HEK293 (cell line): ENCODE data around the gene BDKRB2.

Experiments
- CTCF ChIA-PET: fragments of 350-600 bp; formaldehyde crosslinking; extraction: SDS; loops from one replicate; lab custom pipeline; 2021; ENCODE audit warnings: antibody characterized with exemption; lab: Yijun Ruan, JAX
- POLR2A ChIA-PET: fragments of 300-600 bp; formaldehyde crosslinking; extraction: SDS; loops from one replicate; lab custom pipeline; 2020; ENCODE audit warnings: antibody characterized with exemption, inconsistent platforms; lab: Yijun Ruan, JAX
- H3K27ac ChIP-seq: fragments of 200-500 bp; sonication (Bioruptor generic); 2 replicates; pipeline ENCODE4 v1.5.1; 2014; ENCODE audit warnings: low read depth, low read length, control low read depth, inconsistent platforms; ENCODE audit errors: extremely low read depth
- H3K36me3 ChIP-seq, 2 experiments: fragments of 200-500 bp in 1 of 2; sonication (Bioruptor generic) in 1 of 2; 1 replicate in 1 of 2; 2 replicates in 1 of 2; pipeline ENCODE4 v1.5.1; 2014 to 2017; ENCODE audit warnings: inconsistent platforms in 2 of 2, low read length in 2 of 2; ENCODE audit not compliant: control insufficient read depth in 2 of 2, insufficient read depth in 1 of 2
- H3K4me1 ChIP-seq: fragments of 200-500 bp; sonication (Bioruptor generic); 2 replicates; pipeline ENCODE4 v1.5.1; 2014; ENCODE audit warnings: mild to moderate bottlenecking, low read length, inconsistent platforms; ENCODE audit not compliant: control insufficient read depth, insufficient read depth
- H3K4me3 ChIP-seq: 2 replicates; pipeline ENCODE4 v1.5.1; 2011; ENCODE audit warnings: low read depth, mild to moderate bottlenecking, control low read depth, low read length, moderate library complexity
- H3K9me3 ChIP-seq: fragments of 200-500 bp; sonication (Bioruptor generic); 2 replicates; pipeline ENCODE4 v1.5.1; 2014; ENCODE audit warnings: low read depth, low read length, inconsistent platforms; ENCODE audit not compliant: control insufficient read depth, insufficient read depth
- BCL11A ChIP-seq: fragments of 450-650 bp; formaldehyde crosslinking; IDR thresholded peaks from 2 replicates; pipeline ENCODE4 v1.5.1; 2016; ENCODE audit warnings: low read depth, missing biosample characterization, missing genetic modification characterization
- BCL11B ChIP-seq: fragments of 450-650 bp; formaldehyde crosslinking; IDR thresholded peaks from 2 replicates; pipeline ENCODE4 v1.5.1; 2016; ENCODE audit warnings: low read depth, missing biosample characterization, missing genetic modification characterization
- EGR2 ChIP-seq: fragments of 450-650 bp; formaldehyde crosslinking; IDR thresholded peaks from 2 replicates; pipeline ENCODE4 v1.5.1; 2016; ENCODE audit warnings: low read depth, missing biosample characterization, missing genetic modification characterization
- HIC1 ChIP-seq: fragments of 450-650 bp; formaldehyde crosslinking; IDR thresholded peaks from 2 replicates; pipeline ENCODE4 v1.5.1; 2016; ENCODE audit warnings: missing biosample characterization, missing genetic modification characterization
- KLF7 ChIP-seq: fragments of 450-650 bp; formaldehyde crosslinking; IDR thresholded peaks from 2 replicates; pipeline ENCODE4 v1.5.1; 2016; ENCODE audit warnings: missing biosample characterization, missing genetic modification characterization, borderline replicate concordance
- YY2 ChIP-seq: fragments of 450-650 bp; formaldehyde crosslinking; IDR thresholded peaks from 2 replicates; pipeline ENCODE4 v1.5.1; 2016; ENCODE audit warnings: missing biosample characterization, missing genetic modification characterization
- ZFHX2 ChIP-seq: fragments of 450-650 bp; formaldehyde crosslinking; conservative IDR thresholded peaks from 2 replicates; pipeline ENCODE4 v1.5.1; 2016; ENCODE audit warnings: missing biosample characterization, missing genetic modification characterization
- ZNF248 ChIP-seq: fragments of 450-650 bp; formaldehyde crosslinking; IDR thresholded peaks from 2 replicates; pipeline ENCODE4 v1.5.1; 2017; ENCODE audit warnings: missing biosample characterization, missing genetic modification characterization
- ZNF341 ChIP-seq: fragments of 450-650 bp; formaldehyde crosslinking; IDR thresholded peaks from 2 replicates; pipeline ENCODE4; 2016; ENCODE audit warnings: low read depth, missing biosample characterization, missing genetic modification characterization
- ZNF366 ChIP-seq: fragments of 450-650 bp; formaldehyde crosslinking; conservative IDR thresholded peaks from 2 replicates; pipeline ENCODE4 v1.5.1; 2016; ENCODE audit warnings: missing biosample characterization, missing genetic modification characterization
- ZNF561 ChIP-seq: fragments of 450-650 bp; IDR thresholded peaks from 2 replicates; pipeline ENCODE4 v1.5.1; 2018; ENCODE audit warnings: missing biosample characterization, missing genetic modification characterization, borderline replicate concordance
- ZNF580 ChIP-seq: fragments of 450-650 bp; formaldehyde crosslinking; IDR thresholded peaks from 2 replicates; pipeline ENCODE4 v1.5.1; 2016; ENCODE audit warnings: missing biosample characterization, missing genetic modification characterization
- ZNF664 ChIP-seq: fragments of 450-650 bp; formaldehyde crosslinking; IDR thresholded peaks from 2 replicates; pipeline ENCODE4 v1.5.1; 2016; ENCODE audit warnings: missing biosample characterization, missing genetic modification characterization
- TF ChIP-seq, protein P1 (sequence below): fragments of 450-650 bp; formaldehyde crosslinking; IDR thresholded peaks from 2 replicates; pipeline ENCODE4 v1.5.1; 2016; ENCODE audit warnings: missing biosample characterization, missing genetic modification characterization
- TF ChIP-seq, protein P2 (sequence below): fragments of 450-650 bp; formaldehyde crosslinking; IDR thresholded peaks from 2 replicates; pipeline ENCODE4 v1.5.1; 2016; ENCODE audit warnings: missing biosample characterization, missing genetic modification characterization
- TF ChIP-seq, protein P3 (sequence below): fragments of 450-650 bp; formaldehyde crosslinking; IDR thresholded peaks from 2 replicates; pipeline ENCODE4 v1.5.1; 2017; ENCODE audit warnings: missing biosample characterization, missing genetic modification characterization

BDKRB2 gene

GRCh38 chr14:96201965-96202364 lies 2.7 kb upstream of the BDKRB2 start:
- ChIA-PET CTCF (no interaction called here), POLR2A (no interaction called here)
- Histone ChIP-seq H3K4me1 (no peaks in the 10 kb centered on the region; the same call in 1 of the 2 replicates), H3K36me3 (no peaks in the 10 kb centered on the region), H3K27ac (no peak overlapping the region), H3K4me3 (no peak overlapping the region), H3K9me3 (no peaks in the 10 kb centered on the region)
- TF ChIP-seq, protein P1, sequence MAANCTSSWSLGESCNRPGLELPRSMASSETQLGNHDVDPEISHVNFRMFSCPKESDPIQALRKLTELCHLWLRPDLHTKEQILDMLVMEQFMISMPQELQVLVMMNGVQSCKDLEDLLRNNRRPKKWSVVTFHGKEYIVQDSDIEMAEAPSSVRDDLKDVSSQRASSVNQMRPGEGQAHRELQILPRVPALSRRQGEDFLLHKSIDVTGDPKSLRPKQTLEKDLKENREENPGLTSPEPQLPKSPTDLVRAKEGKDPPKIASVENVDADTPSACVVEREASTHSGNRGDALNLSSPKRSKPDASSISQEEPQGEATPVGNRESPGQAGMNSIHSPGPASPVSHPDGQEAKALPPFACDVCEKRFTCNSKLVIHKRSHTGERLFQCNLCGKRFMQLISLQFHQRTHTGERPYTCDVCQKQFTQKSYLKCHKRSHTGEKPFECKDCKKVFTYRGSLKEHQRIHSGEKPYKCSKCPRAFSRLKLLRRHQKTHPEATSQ (tag by site-specific recombination): no peak
- TF ChIP-seq ZNF341: peak; percentile 46; the same call in 1 of the 2 replicates

- TF ChIP-seq ZNF366 (tag by site-specific recombination): peak; percentile 57
- TF ChIP-seq EGR2: peak; percentile 91
- peak; percentile 93 for TF ChIP-seq ZFHX2 (tag by site-specific recombination)
- TF ChIP-seq KLF7 (tag by site-specific recombination): no peak
- H3K4me3 ChIP-seq: no peak overlapping the region
- ChIA-PET POLR2A (no interaction called here), CTCF (interaction anchor here (0.9 kb wide), 1 partner anchor 72 kb away, joined by 3 read pairs; no protein-coding TSS in a partner anchor)
- no peak overlapping the region for H3K27ac ChIP-seq
- H3K9me3 ChIP-seq: no peaks in the 10 kb centered on the region
- no peaks in the 10 kb centered on the region for H3K36me3 ChIP-seq
- H3K4me1 ChIP-seq: no peaks in the 10 kb centered on the region; the same call in 1 of the 2 replicates
Observed at GRCh38 chr14:96202441-96203094, 2.1 kb upstream of the BDKRB2 start.

- CTCF ChIA-PET: interaction anchor here (0.9 kb wide), 1 partner anchor 72 kb away, joined by 3 read pairs; no protein-coding TSS in a partner anchor
- no peaks in the 10 kb centered on the region for H3K36me3 ChIP-seq
- TF ChIP-seq ZNF580 (tag by site-specific recombination) (no peak), BCL11A (tag by site-specific recombination) (no peak), YY2 (tag by site-specific recombination) (no peak)
- TF ChIP-seq, protein P2, sequence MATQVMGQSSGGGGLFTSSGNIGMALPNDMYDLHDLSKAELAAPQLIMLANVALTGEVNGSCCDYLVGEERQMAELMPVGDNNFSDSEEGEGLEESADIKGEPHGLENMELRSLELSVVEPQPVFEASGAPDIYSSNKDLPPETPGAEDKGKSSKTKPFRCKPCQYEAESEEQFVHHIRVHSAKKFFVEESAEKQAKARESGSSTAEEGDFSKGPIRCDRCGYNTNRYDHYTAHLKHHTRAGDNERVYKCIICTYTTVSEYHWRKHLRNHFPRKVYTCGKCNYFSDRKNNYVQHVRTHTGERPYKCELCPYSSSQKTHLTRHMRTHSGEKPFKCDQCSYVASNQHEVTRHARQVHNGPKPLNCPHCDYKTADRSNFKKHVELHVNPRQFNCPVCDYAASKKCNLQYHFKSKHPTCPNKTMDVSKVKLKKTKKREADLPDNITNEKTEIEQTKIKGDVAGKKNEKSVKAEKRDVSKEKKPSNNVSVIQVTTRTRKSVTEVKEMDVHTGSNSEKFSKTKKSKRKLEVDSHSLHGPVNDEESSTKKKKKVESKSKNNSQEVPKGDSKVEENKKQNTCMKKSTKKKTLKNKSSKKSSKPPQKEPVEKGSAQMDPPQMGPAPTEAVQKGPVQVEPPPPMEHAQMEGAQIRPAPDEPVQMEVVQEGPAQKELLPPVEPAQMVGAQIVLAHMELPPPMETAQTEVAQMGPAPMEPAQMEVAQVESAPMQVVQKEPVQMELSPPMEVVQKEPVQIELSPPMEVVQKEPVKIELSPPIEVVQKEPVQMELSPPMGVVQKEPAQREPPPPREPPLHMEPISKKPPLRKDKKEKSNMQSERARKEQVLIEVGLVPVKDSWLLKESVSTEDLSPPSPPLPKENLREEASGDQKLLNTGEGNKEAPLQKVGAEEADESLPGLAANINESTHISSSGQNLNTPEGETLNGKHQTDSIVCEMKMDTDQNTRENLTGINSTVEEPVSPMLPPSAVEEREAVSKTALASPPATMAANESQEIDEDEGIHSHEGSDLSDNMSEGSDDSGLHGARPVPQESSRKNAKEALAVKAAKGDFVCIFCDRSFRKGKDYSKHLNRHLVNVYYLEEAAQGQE: peak; percentile 77
- no peak overlapping the region for H3K4me3 ChIP-seq
- no peaks in the 10 kb centered on the region for H3K9me3 ChIP-seq
- POLR2A ChIA-PET: no interaction called here
- no peak overlapping the region for H3K27ac ChIP-seq
- H3K4me1 ChIP-seq: no peaks in the 10 kb centered on the region; the same call in 1 of the 2 replicates
Observed at GRCh38 chr14:96203116-96203515, 1.5 kb upstream of the BDKRB2 start.

GRCh38 chr14:96203635-96204034 lies 1.0 kb upstream of the BDKRB2 start:
- no peaks in the 10 kb centered on the region for H3K36me3 ChIP-seq
- CTCF ChIA-PET: interaction anchor here (0.9 kb wide), 2 partner anchors 71 to 72 kb away, joined by 3 read pairs; no protein-coding TSS in a partner anchor
- H3K4me3 ChIP-seq: no peak overlapping the region
- H3K4me1 ChIP-seq: no peaks in the 10 kb centered on the region; the same call in 1 of the 2 replicates
- H3K27ac ChIP-seq: no peak overlapping the region
- POLR2A ChIA-PET: no interaction called here
- H3K9me3 ChIP-seq: no peaks in the 10 kb centered on the region
- TF ChIP-seq, protein P1 (tag by site-specific recombination): no peak
- TF ChIP-seq BCL11B (tag by site-specific recombination) (no peak), ZNF561 (tag by site-specific recombination) (no peak), HIC1 (tag by site-specific recombination) (no peak), ZNF248 (no peak), ZNF664 (no peak)
- TF ChIP-seq, protein P3, sequence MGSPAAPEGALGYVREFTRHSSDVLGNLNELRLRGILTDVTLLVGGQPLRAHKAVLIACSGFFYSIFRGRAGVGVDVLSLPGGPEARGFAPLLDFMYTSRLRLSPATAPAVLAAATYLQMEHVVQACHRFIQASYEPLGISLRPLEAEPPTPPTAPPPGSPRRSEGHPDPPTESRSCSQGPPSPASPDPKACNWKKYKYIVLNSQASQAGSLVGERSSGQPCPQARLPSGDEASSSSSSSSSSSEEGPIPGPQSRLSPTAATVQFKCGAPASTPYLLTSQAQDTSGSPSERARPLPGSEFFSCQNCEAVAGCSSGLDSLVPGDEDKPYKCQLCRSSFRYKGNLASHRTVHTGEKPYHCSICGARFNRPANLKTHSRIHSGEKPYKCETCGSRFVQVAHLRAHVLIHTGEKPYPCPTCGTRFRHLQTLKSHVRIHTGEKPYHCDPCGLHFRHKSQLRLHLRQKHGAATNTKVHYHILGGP (tag by site-specific recombination): no peak
